ENCODE measurements around the gene IGSF22. TPM values are rescaled to one million over a fixed set of nuclear protein-coding genes. Genes with fewer than 3 reads are reported as not detected.

Gene IGSF22
- polyA plus RNA-seq, 1 of the 3 experiments (the other 2 are of a cell fraction): 0.02 TPM

- TF ChIP-seq CTCF (IDR thresholded peaks at IDR 0.05) (no peak), USF2 (IDR thresholded peaks at IDR 0.05; ENCODE audit: borderline replicate concordance, low read depth, low read length) (no peak), EZH2phosphoT487 (IDR thresholded peaks at IDR 0.05; ENCODE audit: borderline replicate concordance, low read depth) (no peak), RFX5 (IDR thresholded peaks at IDR 0.05; ENCODE audit: low read length) (no peak), POLR2AphosphoS5 (IDR thresholded peaks at IDR 0.05; ENCODE audit: low read depth, low read length) (no peak), PBX3 (IDR thresholded peaks at IDR 0.05) (no peak)
Observed at GRCh38 chr11:18697576-18697975, 28.4 kb downstream of the IGSF22 start (continued).

- peaks cover 0 to 13% of the 10 kb centered on the region in 2 experiments; a peak in 1 of 4 replicates for H3K4me1 ChIP-seq (ENCODE audit: control insufficient read depth in 1 of 2, insufficient read depth in 2 of 2, low read depth in 1 of 2, low read length in 1 of 2)
- no peaks in the 10 kb centered on the region for H3K36me3 ChIP-seq (replicated peaks in 1 of 2; ENCODE audit: control insufficient read depth in 1 of 2, insufficient read depth in 2 of 2, low read length in 1 of 2)
- H3K79me2 ChIP-seq (ENCODE audit: insufficient read depth): no peaks in the 10 kb centered on the region
- WGBS (ENCODE audit: low lambda C conversion rate): 65% methylated on average over 2 of the region's 2 CpGs
- no peak overlapping the region for H3K27ac ChIP-seq (ENCODE audit: low read depth in 2 of 2, low read length in 1 of 2)
- no peaks in the 10 kb centered on the region for H3F3A ChIP-seq (replicated peaks; ENCODE audit: insufficient read depth)
- ChIA-PET CTCF (interaction anchor here (1.1 kb wide), 1 partner anchor 409 kb away, joined by 3 read pairs; no protein-coding TSS in a partner anchor), POLR2A (no interaction called here)
- H4K20me1 ChIP-seq (ENCODE audit: insufficient read depth): no peaks in the 10 kb centered on the region
- H3K9me3 ChIP-seq: no peaks in the 10 kb centered on the region
- no peaks in the 10 kb centered on the region for H3K9me2 ChIP-seq
- no peak overlapping the region for H3K4me3 ChIP-seq (ENCODE audit: low read depth in 2 of 2, low read length in 1 of 2)
- H3K9ac ChIP-seq: no peak overlapping the region
- TF ChIP-seq USF1 (IDR thresholded peaks at IDR 0.05; ENCODE audit: borderline replicate concordance, low read depth) (no peak), JUND (IDR thresholded peaks at IDR 0.05) (peak; percentile 8; the same call in 1 of the 2 replicates), FOSL2 (IDR thresholded peaks at IDR 0.05; ENCODE audit: borderline replicate concordance, low read depth) (peak; percentile 35; the same call in 1 of the 2 replicates), SMC3 (IDR thresholded peaks at IDR 0.05; ENCODE audit: low read depth, low read length) (no peak)
- no peak for DNase-seq
- H3K4me2 ChIP-seq: no peak overlapping the region
- peak overlapping the region; percentile 24; the same call in 1 of the 2 replicates for H2AFZ ChIP-seq (ENCODE audit: low read depth)
- no peaks in the 10 kb centered on the region for H3K27me3 ChIP-seq (ENCODE audit: insufficient read depth)
Observed at GRCh38 chr11:18696638-18697225, 29.3 kb downstream of the IGSF22 start.
